DND-41 (cell line): Measurements from ENCODE around the gene KLK3.

ENCODE experiments used
- CTCF ChIP-seq: IDR thresholded peaks from 2 replicates; pipeline ENCODE4 v1.5.1; 2012; ENCODE audit warnings: borderline replicate concordance, low read length, moderate library complexity, mild to moderate bottlenecking; ENCODE audit not compliant: poor library complexity, severe bottlenecking; ENCODE audit errors: extremely low read depth
- EZH2 ChIP-seq: IDR thresholded peaks from 3 replicates; pipeline ENCODE4 v1.6.1; 2012; ENCODE audit warnings: borderline replicate concordance, low read depth, mild to moderate bottlenecking, moderate library complexity, low read length, inconsistent platforms; ENCODE audit not compliant: severe bottlenecking

- TF ChIP-seq CTCF, result no peak
- TF ChIP-seq EZH2, result no peak
These were observed 10.3 kb upstream of the KLK3 start for GRCh38 chr19:50844296-50844935.
